RWPE2 (cell line): Measurements from ENCODE around the gene ENTPD6.

ENCODE experiments used
- ATAC-seq: fragments of 200-7000 bp; cut with Tn5 transposase; 3 replicates; pipeline ENCODE4 v1.9.1; 2021; ENCODE audit warnings: low read depth
- DNase-seq: peaks from one replicate; pipeline ENCODE4 v3.0.0-alpha.2; 2020; ENCODE audit warnings: low spot score
- H3K27ac ChIP-seq: fragments of 450-650 bp; 2 replicates; pipeline ENCODE4 v1.5.1; 2017; ENCODE audit warnings: mild to moderate bottlenecking; ENCODE audit not compliant: poor library complexity, severe bottlenecking
- H3K27me3 ChIP-seq: fragments of 250-450 bp; sonication (Bioruptor Pico); 2 replicates; pipeline ENCODE4 v1.5.1; 2021; ENCODE audit warnings: mild to moderate bottlenecking, moderate library complexity; ENCODE audit not compliant: insufficient read depth, poor library complexity, severe bottlenecking
- H3K36me3 ChIP-seq: fragments of 250-450 bp; sonication (Bioruptor Pico); 2 replicates; pipeline ENCODE4 v1.5.1; 2020; ENCODE audit warnings: low read depth, mild to moderate bottlenecking, moderate library complexity
- H3K4me1 ChIP-seq: fragments of 250-450 bp; sonication (Bioruptor Pico); 2 replicates; pipeline ENCODE4 v1.5.1; 2021; ENCODE audit warnings: mild to moderate bottlenecking, moderate library complexity; ENCODE audit not compliant: insufficient read depth, poor library complexity, severe bottlenecking
- H3K4me3 ChIP-seq: fragments of 250-450 bp; sonication (Bioruptor Pico); 2 replicates; pipeline ENCODE4 v1.5.1; 2021; ENCODE audit warnings: mild to moderate bottlenecking, moderate library complexity; ENCODE audit not compliant: severe bottlenecking
- H3K9me3 ChIP-seq: fragments of 250-450 bp; sonication (Bioruptor Pico); 2 replicates; pipeline ENCODE4 v1.5.1; 2021; ENCODE audit warnings: mild to moderate bottlenecking, moderate library complexity; ENCODE audit not compliant: severe bottlenecking
- TF ChIP-seq, protein P1 (sequence below): fragments of 450-650 bp; IDR thresholded peaks from one replicate; pipeline ENCODE4 v1.5.1; 2017; ENCODE audit warnings: mild to moderate bottlenecking, moderate library complexity; ENCODE audit not compliant: poor library complexity, severe bottlenecking

The ENTPD6 gene

DNA sequence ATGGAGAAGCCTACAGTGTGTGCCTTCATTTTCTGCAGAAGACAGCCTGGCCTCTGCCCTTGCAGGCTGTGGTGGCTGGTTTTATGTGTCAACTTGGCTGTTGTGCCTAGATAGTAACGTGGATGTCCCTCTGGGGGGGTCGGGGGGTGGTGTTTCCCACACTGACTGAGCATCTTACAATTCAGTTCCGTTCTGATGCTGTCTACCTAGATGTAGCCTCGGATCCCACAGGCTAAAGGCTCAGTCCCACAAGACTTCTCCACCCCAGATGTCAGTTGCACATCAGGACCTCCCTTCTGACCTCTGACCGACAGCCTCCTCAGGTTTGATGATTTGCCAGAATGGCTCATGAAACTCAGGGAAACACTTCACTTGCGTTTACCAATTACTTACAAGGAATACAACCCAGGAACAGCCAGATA, 56.7 kb downstream of the ENTPD6 start:
- DNase-seq (no peak), ATAC-seq (no peak)
- no peaks in the 10 kb centered on the region for H3K27me3 ChIP-seq
- peaks cover 13% of the 10 kb centered on the region for H3K4me1 ChIP-seq
- H3K27ac ChIP-seq = no peak overlapping the region
- H3K4me3 ChIP-seq = no peak overlapping the region
- H3K36me3 ChIP-seq = peaks cover 68% of the 10 kb centered on the region
- TF ChIP-seq, protein P1, sequence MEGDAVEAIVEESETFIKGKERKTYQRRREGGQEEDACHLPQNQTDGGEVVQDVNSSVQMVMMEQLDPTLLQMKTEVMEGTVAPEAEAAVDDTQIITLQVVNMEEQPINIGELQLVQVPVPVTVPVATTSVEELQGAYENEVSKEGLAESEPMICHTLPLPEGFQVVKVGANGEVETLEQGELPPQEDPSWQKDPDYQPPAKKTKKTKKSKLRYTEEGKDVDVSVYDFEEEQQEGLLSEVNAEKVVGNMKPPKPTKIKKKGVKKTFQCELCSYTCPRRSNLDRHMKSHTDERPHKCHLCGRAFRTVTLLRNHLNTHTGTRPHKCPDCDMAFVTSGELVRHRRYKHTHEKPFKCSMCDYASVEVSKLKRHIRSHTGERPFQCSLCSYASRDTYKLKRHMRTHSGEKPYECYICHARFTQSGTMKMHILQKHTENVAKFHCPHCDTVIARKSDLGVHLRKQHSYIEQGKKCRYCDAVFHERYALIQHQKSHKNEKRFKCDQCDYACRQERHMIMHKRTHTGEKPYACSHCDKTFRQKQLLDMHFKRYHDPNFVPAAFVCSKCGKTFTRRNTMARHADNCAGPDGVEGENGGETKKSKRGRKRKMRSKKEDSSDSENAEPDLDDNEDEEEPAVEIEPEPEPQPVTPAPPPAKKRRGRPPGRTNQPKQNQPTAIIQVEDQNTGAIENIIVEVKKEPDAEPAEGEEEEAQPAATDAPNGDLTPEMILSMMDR = no peak
- H3K9me3 ChIP-seq = no peaks in the 10 kb centered on the region

DNA sequence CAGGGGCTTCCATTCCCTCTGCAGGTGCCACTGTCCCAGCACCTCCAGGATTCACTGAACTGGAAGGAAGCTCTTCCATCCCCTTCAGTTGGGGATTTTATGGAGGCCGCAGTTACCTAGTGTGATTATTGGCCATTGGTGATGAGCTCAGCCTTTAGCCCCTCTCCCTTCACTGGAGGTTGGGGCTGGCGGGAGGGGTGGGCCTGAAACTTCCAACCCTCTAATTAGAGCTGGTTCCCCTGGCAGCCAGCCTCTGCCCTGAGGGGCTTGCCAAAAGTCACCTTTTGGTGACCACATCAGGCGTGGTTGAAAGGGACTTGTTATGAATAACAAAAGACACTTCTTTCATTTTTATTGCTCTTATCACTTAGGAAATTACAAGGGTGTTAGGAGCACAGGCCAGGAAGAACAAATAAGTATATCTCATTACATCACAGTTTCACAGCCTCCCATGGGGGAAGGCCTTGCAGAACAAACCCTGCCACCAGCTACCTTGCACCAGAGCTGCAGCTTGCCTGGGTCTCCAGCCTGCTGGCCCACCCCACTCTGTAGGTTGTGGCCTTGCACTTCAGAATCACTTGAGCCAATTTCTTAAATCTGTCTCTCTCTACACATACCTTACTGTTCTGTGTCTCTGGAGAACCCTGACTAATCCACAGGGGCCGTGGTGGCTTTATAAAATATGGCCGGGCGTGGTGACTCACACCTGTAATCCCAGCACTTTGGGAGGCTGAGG, 57.3 kb downstream of the ENTPD6 start:
- no peak for DNase-seq
- Histone ChIP-seq H3K9me3 (no peaks in the 10 kb centered on the region), H3K27ac (no peak overlapping the region), H3K4me3 (no peak overlapping the region), H3K36me3 (peaks cover 73% of the 10 kb centered on the region), H3K27me3 (no peaks in the 10 kb centered on the region), H3K4me1 (peaks cover 13% of the 10 kb centered on the region)
- ATAC-seq = no peak
- TF ChIP-seq, protein P1 = no peak

DNA sequence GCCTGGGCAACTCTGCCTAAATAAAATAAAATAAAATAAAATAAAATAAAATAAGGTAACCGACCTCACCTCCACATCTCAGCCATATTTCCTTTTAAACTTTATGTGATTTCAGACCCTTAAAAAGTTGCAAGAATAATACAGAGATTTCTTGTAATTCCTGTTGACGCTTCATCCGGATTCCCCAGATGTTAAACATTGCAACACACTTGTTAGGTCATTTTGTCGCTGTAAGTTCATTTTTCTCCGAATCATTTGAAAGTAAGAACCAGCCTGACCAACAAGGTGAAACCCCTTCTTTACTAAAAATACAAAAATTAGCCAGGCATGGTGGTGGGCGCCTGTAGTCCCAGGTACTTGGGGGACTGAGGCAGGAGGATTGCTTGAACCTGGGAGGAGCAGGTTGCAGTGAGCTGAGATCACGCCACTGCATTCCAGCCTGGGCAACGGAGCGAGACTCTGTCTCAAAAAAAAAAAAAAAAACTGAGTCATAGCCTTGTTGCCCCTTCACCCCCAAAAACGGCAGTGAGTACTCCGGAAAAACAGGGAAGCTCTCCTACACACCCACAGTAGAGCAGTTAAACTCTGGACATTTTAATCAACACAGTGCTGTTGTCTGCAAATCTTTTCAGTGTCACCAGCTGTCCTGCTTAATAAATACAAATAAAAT, 58.2 kb downstream of the ENTPD6 start:
- H3K27ac ChIP-seq = no peak overlapping the region
- no peak for ATAC-seq
- TF ChIP-seq, protein P1 = no peak

DNA sequence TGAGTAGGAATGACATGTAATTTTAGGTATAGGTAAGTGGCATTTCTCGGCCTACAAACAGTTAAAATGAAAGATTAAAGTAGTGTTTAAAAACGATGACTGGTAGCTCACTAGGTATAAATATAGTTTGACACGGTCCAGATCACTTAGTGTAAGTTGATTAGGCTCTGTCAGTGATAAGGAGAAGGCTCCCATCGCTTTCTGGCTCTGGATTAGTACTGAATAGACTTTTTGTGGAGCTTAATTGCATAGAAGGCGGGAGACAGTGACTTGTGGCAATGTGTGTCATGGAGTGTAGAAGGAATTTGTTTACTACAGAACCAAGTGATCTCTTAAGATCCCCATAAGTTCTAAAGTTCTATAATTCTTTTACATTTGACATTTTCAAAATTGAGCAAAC, 59.1 kb downstream of the ENTPD6 start:
- peaks cover 85% of the 10 kb centered on the region for H3K36me3 ChIP-seq
- no peak overlapping the region for H3K27ac ChIP-seq
- DNase-seq (no peak), ATAC-seq (no peak)
- TF ChIP-seq, protein P1 = no peak
- no peaks in the 10 kb centered on the region for H3K27me3 ChIP-seq
- peaks cover 13% of the 10 kb centered on the region for H3K4me1 ChIP-seq
- no peak overlapping the region for H3K4me3 ChIP-seq
- H3K9me3 ChIP-seq = no peaks in the 10 kb centered on the region

More for the DNA sequence above, 58.2 kb downstream of the ENTPD6 start:
- H3K27me3 ChIP-seq = no peaks in the 10 kb centered on the region
- DNase-seq = no peak
- H3K9me3 ChIP-seq = no peaks in the 10 kb centered on the region
- no peak overlapping the region for H3K4me3 ChIP-seq
- peaks cover 13% of the 10 kb centered on the region for H3K4me1 ChIP-seq
- peaks cover 82% of the 10 kb centered on the region for H3K36me3 ChIP-seq
